H1 (cell line): Measurements from ENCODE around the gene SCARB1. TPM values are rescaled to one million over a fixed set of nuclear protein-coding genes. Genes with fewer than 3 reads are reported as not detected.

ENCODE experiments used
- CTCF ChIA-PET: fragments of 300-600 bp; sonication (Branson Sonifier 250); formaldehyde crosslinking; loops from one replicate; lab custom pipeline; 2021; ENCODE audit not compliant: partially characterized antibody; lab: Charles Lee
- POLR2A ChIA-PET: fragments of 300-600 bp; sonication (Branson Sonifier 250); formaldehyde crosslinking; loops from one replicate; lab custom pipeline; 2021; ENCODE audit warnings: inconsistent platforms; ENCODE audit not compliant: partially characterized antibody; lab: Charles Lee
- DNase-seq, 2 experiments: peaks; one replicate each; pipeline versions ENCODE4 v3.0.0 to v3.0.0-alpha.2; 2010 to 2022; ENCODE audit warnings: low spot score in 2 of 2, low read depth in 1 of 2, mixed read lengths in 1 of 2
- FAIRE-seq: peaks from 2 replicates; lab custom pipeline; 2011; peaks lifted over from hg19 to GRCh38; lab: Jason Lieb, UNC
- H2AFZ ChIP-seq: 2 replicates; pipeline ENCODE4 v1.8.1; 2012; ENCODE audit warnings: low read length, inconsistent platforms
- H2AK5ac ChIP-seq: 2 replicates; pipeline ENCODE4 v1.6.1; 2013; ENCODE audit warnings: low read depth, low read length
- H2BK120ac ChIP-seq: replicated peaks from 2 replicates; pipeline ENCODE3; 2013; ENCODE audit warnings: low read depth, low read length, inconsistent platforms
- H2BK12ac ChIP-seq: 2 replicates; pipeline ENCODE4 v1.6.1; 2013; ENCODE audit warnings: low read depth, low read length
- H2BK15ac ChIP-seq: 2 replicates; pipeline ENCODE4 v1.6.1; 2013; ENCODE audit warnings: low read length
- H2BK20ac ChIP-seq: 2 replicates; pipeline ENCODE4 v1.6.1; 2013; ENCODE audit warnings: low read length
- H2BK5ac ChIP-seq: 2 replicates; pipeline ENCODE4 v1.6.1; 2013; ENCODE audit warnings: low read depth, low read length
- H3K14ac ChIP-seq: 2 replicates; pipeline ENCODE4 v1.6.1; 2013; ENCODE audit warnings: inconsistent platforms; ENCODE audit not compliant: insufficient read length
- H3K18ac ChIP-seq: 2 replicates; pipeline ENCODE4 v1.6.1; 2013; ENCODE audit warnings: low read length; ENCODE audit errors: extremely low read depth
- H3K23ac ChIP-seq: 2 replicates; pipeline ENCODE4 v1.6.1; 2013; ENCODE audit warnings: inconsistent platforms; ENCODE audit not compliant: insufficient read length
- H3K23me2 ChIP-seq: 2 replicates; pipeline ENCODE4 v1.6.1; 2013; ENCODE audit warnings: low read depth, low read length
- H3K27ac ChIP-seq: 2 replicates; pipeline ENCODE4 v1.6.1; 2011; ENCODE audit warnings: low read depth, low read length, inconsistent platforms
- H3K27me3 ChIP-seq, 4 experiments: replicated peaks in 1 of 4; 1 replicate in 1 of 4; 2 replicates in 3 of 4; pipeline versions ENCODE4 v1.6.1 to v1.8.1; 2011 to 2013; ENCODE audit warnings: low read length in 3 of 4, mild to moderate bottlenecking in 3 of 4, inconsistent platforms in 2 of 4, mixed read lengths in 2 of 4, moderate library complexity in 1 of 4; ENCODE audit not compliant: control insufficient read depth in 3 of 4, insufficient read depth in 3 of 4; ENCODE audit errors: extremely low read depth in 1 of 4
- H3K36me3 ChIP-seq, 4 experiments: 2 replicates each; pipeline versions ENCODE4 v1.6.1 to v1.8.1; 2011 to 2013; ENCODE audit warnings: mild to moderate bottlenecking in 4 of 4, low read length in 3 of 4, moderate library complexity in 2 of 4, control low read depth in 1 of 4, inconsistent platforms in 1 of 4; ENCODE audit not compliant: insufficient read depth in 4 of 4, control insufficient read depth in 2 of 4
- H3K4ac ChIP-seq: replicated peaks from 2 replicates; pipeline ENCODE3; 2013; ENCODE audit warnings: low read length, low read depth, mixed read lengths, inconsistent platforms; ENCODE audit not compliant: insufficient read length
- H3K4me1 ChIP-seq, 4 experiments: replicated peaks in 1 of 4; 1 replicate in 1 of 4; 2 replicates in 3 of 4; pipeline versions ENCODE4 v1.6.1 to v1.8.1; 2011 to 2013; ENCODE audit warnings: low read length in 3 of 4, inconsistent platforms in 2 of 4, mixed read lengths in 1 of 4; ENCODE audit not compliant: insufficient read depth in 4 of 4, control insufficient read depth in 3 of 4
- H3K4me2 ChIP-seq, 2 experiments: 2 replicates each; pipeline versions ENCODE4 v1.6.1 to v1.8.1; 2011 to 2013; ENCODE audit warnings: low read depth in 2 of 2, low read length in 2 of 2, control low read depth in 1 of 2, inconsistent platforms in 1 of 2, mild to moderate bottlenecking in 1 of 2; ENCODE audit not compliant: insufficient read depth in 1 of 2
- H3K4me3 ChIP-seq, 4 experiments: fragments of 200-600, 300-600 bp in 1 of 4; sonication (generic), shearing (Covaris generic), sonication (Bioruptor Twin) in 1 of 4; 2 replicates each; pipeline versions ENCODE4 v1.5.1 to v1.8.1; 2011 to 2016; ENCODE audit warnings: low read length in 4 of 4, low read depth in 3 of 4, control low read depth in 2 of 4, inconsistent platforms in 2 of 4, mild to moderate bottlenecking in 2 of 4, mixed read lengths in 1 of 4, moderate library complexity in 1 of 4; ENCODE audit not compliant: insufficient read depth in 2 of 4; ENCODE audit errors: extremely low read depth in 1 of 4
- H3K56ac ChIP-seq: replicated peaks from 2 replicates; pipeline ENCODE3; 2013; ENCODE audit warnings: low read depth, mild to moderate bottlenecking, mixed read lengths, low read length, inconsistent platforms; ENCODE audit not compliant: insufficient read length
- H3K79me1 ChIP-seq: 2 replicates; pipeline ENCODE4 v1.6.1; 2013; ENCODE audit warnings: low read depth, low read length, control low read depth
- H3K79me2 ChIP-seq, 2 experiments: 2 replicates each; pipeline versions ENCODE4 v1.6.1 to v1.8.1; 2012 to 2013; ENCODE audit warnings: low read length in 2 of 2, mild to moderate bottlenecking in 2 of 2, inconsistent platforms in 1 of 2; ENCODE audit not compliant: insufficient read depth in 2 of 2, control insufficient read depth in 1 of 2
- H3K9ac ChIP-seq, 4 experiments: replicated peaks in 1 of 4; 1 replicate in 1 of 4; 2 replicates in 3 of 4; pipeline versions ENCODE4 v1.6.1 to v1.8.1; 2011 to 2013; ENCODE audit warnings: low read depth in 3 of 4, low read length in 3 of 4, control low read depth in 2 of 4, mild to moderate bottlenecking in 2 of 4, moderate library complexity in 2 of 4, inconsistent platforms in 1 of 4; ENCODE audit errors: extremely low read depth in 1 of 4
- H3K9me3 ChIP-seq, 2 experiments: 2 replicates each; pipeline versions ENCODE4 v1.6.1 to v1.8.1; 2012 to 2013; ENCODE audit warnings: mild to moderate bottlenecking in 2 of 2, moderate library complexity in 2 of 2, control low read depth in 1 of 2, inconsistent platforms in 1 of 2, low read depth in 1 of 2, low read length in 1 of 2, mixed read lengths in 1 of 2; ENCODE audit not compliant: insufficient read depth in 2 of 2
- H4K20me1 ChIP-seq, 2 experiments: replicated peaks in 1 of 2; 2 replicates each; pipeline versions ENCODE3 to v1.8.1; 2011 to 2013; ENCODE audit warnings: inconsistent platforms in 2 of 2, low read length in 2 of 2, mild to moderate bottlenecking in 1 of 2; ENCODE audit not compliant: insufficient read depth in 2 of 2, control insufficient read depth in 1 of 2
- H4K5ac ChIP-seq: 2 replicates; pipeline ENCODE4 v1.6.1; 2013; ENCODE audit warnings: low read length, low read depth, mixed read lengths, inconsistent platforms; ENCODE audit not compliant: insufficient read length
- H4K8ac ChIP-seq: 2 replicates; pipeline ENCODE4 v1.8.0; 2013; ENCODE audit warnings: mild to moderate bottlenecking, moderate library complexity, low read length, inconsistent platforms; ENCODE audit not compliant: insufficient read depth; ENCODE audit errors: extremely low read depth
- H4K91ac ChIP-seq: replicated peaks from 2 replicates; pipeline ENCODE3; 2013; ENCODE audit warnings: low read length, mixed read lengths, inconsistent platforms; ENCODE audit not compliant: insufficient read length
- ASH2L ChIP-seq: fragments of 200-600, 300-600 bp; sonication (generic); IDR thresholded peaks from one replicate; pipeline ENCODE4 v1.7.1; 2017; ENCODE audit warnings: low read length
- BCL11A ChIP-seq, 2 experiments: IDR thresholded peaks; one replicate each; pipeline ENCODE4 v1.6.1; 2011; ENCODE audit warnings: low read depth in 2 of 2, low read length in 2 of 2, mild to moderate bottlenecking in 2 of 2
- CBX5 ChIP-seq: fragments of 300-800, 300-1000 bp; sonication (generic); IDR thresholded peaks from 2 replicates; pipeline ENCODE4 v1.7.1; 2016; ENCODE audit warnings: antibody characterized with exemption, low read length, low read depth
- CHD1 ChIP-seq: IDR thresholded peaks from 2 replicates; pipeline ENCODE4 v1.6.1; 2012; ENCODE audit warnings: low read depth, low read length, improper control_type of control experiment
- JUND ChIP-seq: IDR thresholded peaks from 2 replicates; pipeline ENCODE4 v1.6.1; 2011; ENCODE audit warnings: mild to moderate bottlenecking, improper control_type of control experiment, low read length
- NRF1 ChIP-seq: IDR thresholded peaks from 2 replicates; pipeline ENCODE4 v1.6.1; 2011; ENCODE audit warnings: mild to moderate bottlenecking, low read depth, low read length, improper control_type of control experiment
- POLR2A ChIP-seq, 2 experiments: IDR thresholded peaks; 1 replicate in 1 of 2; 2 replicates in 1 of 2; pipeline ENCODE4 v1.6.1; 2011; ENCODE audit warnings: low read depth in 2 of 2, low read length in 2 of 2, mild to moderate bottlenecking in 2 of 2; ENCODE audit errors: control extremely low read depth in 1 of 2
- RFX5 ChIP-seq: IDR thresholded peaks from 2 replicates; pipeline ENCODE4 v1.6.1; 2011; ENCODE audit warnings: low read depth, low read length, improper control_type of control experiment, borderline replicate concordance
- SAP30 ChIP-seq: fragments of 300-600 bp; sonication (generic); IDR thresholded peaks from 2 replicates; pipeline ENCODE4 v1.7.1; 2012; ENCODE audit warnings: low read length, moderate library complexity, mild to moderate bottlenecking, inconsistent platforms; ENCODE audit not compliant: insufficient read depth, insufficient replicate concordance
- TEAD4 ChIP-seq: IDR thresholded peaks from 2 replicates; pipeline ENCODE4 v1.6.1; 2012; ENCODE audit warnings: low read depth, low read length, inconsistent platforms, mixed read lengths
- WGBS, 2 experiments: shearing (Covaris generic) in 1 of 2; methylation state at CpG; one replicate each; pipeline versions ENCODE4 v1.1.6 to v1.1.7; 2013 to 2015; ENCODE audit warnings: low lambda C conversion rate in 2 of 2, mixed read lengths in 2 of 2, inconsistent platforms in 1 of 2, low coverage in 1 of 2, missing lambda C conversion rate in 1 of 2; ENCODE audit not compliant: insufficient replicate concordance in 2 of 2, insufficient coverage in 1 of 2, insufficient read length in 1 of 2; ENCODE audit errors: extremely low coverage in 1 of 2, missing lambda C conversion rate in 1 of 2; 5-methylcytosine and 5-hydroxymethylcytosine counted together
- polyA plus RNA-seq, 7 experiments: library from polyadenylated mRNA; depleted of rRNA in 3 of 7; stranded (reverse) in 5 of 7; unstranded in 2 of 7; fragments of >200 nt in 5 of 7; fragments of 200-250 nt in 2 of 7; gene quantifications; 1 replicate in 5 of 7; 2 replicates in 1 of 7; 4 replicates in 1 of 7; pipeline versions ENCODE4 v1.2.1 to v1.2.3, GENCODE V29; 2011 to 2013; ENCODE audit warnings: missing spikeins in 2 of 7, mixed read lengths in 2 of 7
- total RNA-seq: library from RNA; stranded (reverse); fragmentation: NEBNext Ultra II Directional; extraction: Animal tissue kit (Norgen Biotek cat#: 25700); gene quantifications from 2 replicates; pipeline ENCODE4 v1.2.1, GENCODE V29; 2021
- TF ChIP-seq, protein P1 (sequence below): IDR thresholded peaks from 2 replicates; pipeline ENCODE4 v1.6.1; 2012; ENCODE audit warnings: low read length, inconsistent platforms
- TF ChIP-seq, protein P2 (sequence below): IDR thresholded peaks from 2 replicates; pipeline ENCODE4 v1.6.1; 2012; ENCODE audit warnings: inconsistent platforms

Gene SCARB1
- total and polyA plus RNA-seq, 2 of the 8 experiments (the other 6 are each of a cell fraction or from before 2014, with no cell fraction given) = 45.3 to 57.1 TPM

DNA sequence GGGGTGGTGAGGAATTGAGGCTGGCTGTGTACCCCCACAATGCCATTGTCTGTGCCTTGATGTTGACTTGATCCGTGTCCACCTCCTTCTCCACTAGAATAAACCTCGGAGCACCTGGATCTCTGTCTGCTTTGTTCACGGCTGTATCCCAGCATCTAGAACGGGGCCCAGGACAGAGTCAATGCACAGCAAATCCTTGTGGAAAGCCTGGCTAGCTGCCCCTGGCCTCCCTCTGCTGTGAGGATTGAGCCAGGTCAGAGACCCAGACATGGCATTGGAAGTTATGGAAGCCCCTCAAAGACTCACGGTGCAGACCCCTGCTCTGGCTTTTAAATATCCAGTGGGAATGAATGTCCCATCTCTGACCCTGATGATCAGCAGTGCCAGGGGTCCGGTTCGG, 109.2 kb downstream of the SCARB1 start:
- DNase-seq (no peak), FAIRE-seq (no peak)
- no peak overlapping the region for H3K56ac ChIP-seq
- no peak overlapping the region for H4K8ac ChIP-seq
- ChIA-PET POLR2A (interaction anchor here (1.0 to 1.1 kb wide), 2 partner anchors 22 to 320 kb away, joined by 3 read pairs; no protein-coding TSS in a partner anchor), CTCF (interaction anchor here (0.7 to 10.9 kb wide), 5 partner anchors 10 to 187 kb away, joined by 3 to 146 read pairs (median 4); partner anchors contain the start of gene NCOR2)
- H3K4ac ChIP-seq = peak overlapping the region; percentile 4
- H3K4me1 ChIP-seq = peaks cover 0 to 16% (median 11%) of the 10 kb centered on the region in 4 experiments; a peak in 6 of 7 replicates
- H3K36me3 ChIP-seq = no peaks in the 10 kb centered on the region
- H3K23ac ChIP-seq = no peak overlapping the region
- H4K5ac ChIP-seq = no peak overlapping the region
- H3K79me2 ChIP-seq = no peaks in the 10 kb centered on the region
- H2BK12ac ChIP-seq = peak overlapping the region; percentile 96; the same call in 1 of the 2 replicates
- peak overlapping the region; percentile 89; the same call in 1 of the 2 replicates for H2BK20ac ChIP-seq
- 0 out of 2 replicates have a peak overlapping the region, but pooled peaks have one; percentile 71 for H2AK5ac ChIP-seq
- peak overlapping the region; percentile 90; the same call in 1 of the 2 replicates for H2BK15ac ChIP-seq
- no peak overlapping the region for H3K4me3 ChIP-seq
- H3K18ac ChIP-seq = peak overlapping the region; percentile 13; the same call in 1 of the 2 replicates
- H3K9me3 ChIP-seq = peaks cover 2 to 5% of the 10 kb centered on the region in 2 experiments; a peak in 2 of 4 replicates
- WGBS, 2 experiments = 90% methylated on average over 7 of the region's 7 CpGs; no CpG with 5 or more reads in 1 of the 2 experiments
- H3K14ac ChIP-seq = no peak overlapping the region
- peak overlapping the region; percentile 27; the same call in 1 of the 2 replicates for H2BK5ac ChIP-seq
- H2AFZ ChIP-seq = no peak overlapping the region
- H3K9ac ChIP-seq = no peak overlapping the region
- 0 out of 4 replicates have a peak overlapping the region, but pooled peaks of 1 of the 2 experiments have one; percentile 9 for H3K4me2 ChIP-seq
- peak overlapping the region; percentile 30 for H2BK120ac ChIP-seq
- no peaks in the 10 kb centered on the region for H4K20me1 ChIP-seq
- no peaks in the 10 kb centered on the region for H3K79me1 ChIP-seq
- no peak overlapping the region for H3K27ac ChIP-seq
- H3K27me3 ChIP-seq = peaks cover 0 to 2% (median 0%) of the 10 kb centered on the region in 4 experiments; a peak in 2 of 7 replicates
- peak overlapping the region; percentile 82 for H4K91ac ChIP-seq
- no peaks in the 10 kb centered on the region for H3K23me2 ChIP-seq
- TF ChIP-seq ASH2L = no peak
- no peak for TF ChIP-seq RFX5
- no peak for TF ChIP-seq JUND
- no peak for TF ChIP-seq SAP30
- TF ChIP-seq, protein P1, sequence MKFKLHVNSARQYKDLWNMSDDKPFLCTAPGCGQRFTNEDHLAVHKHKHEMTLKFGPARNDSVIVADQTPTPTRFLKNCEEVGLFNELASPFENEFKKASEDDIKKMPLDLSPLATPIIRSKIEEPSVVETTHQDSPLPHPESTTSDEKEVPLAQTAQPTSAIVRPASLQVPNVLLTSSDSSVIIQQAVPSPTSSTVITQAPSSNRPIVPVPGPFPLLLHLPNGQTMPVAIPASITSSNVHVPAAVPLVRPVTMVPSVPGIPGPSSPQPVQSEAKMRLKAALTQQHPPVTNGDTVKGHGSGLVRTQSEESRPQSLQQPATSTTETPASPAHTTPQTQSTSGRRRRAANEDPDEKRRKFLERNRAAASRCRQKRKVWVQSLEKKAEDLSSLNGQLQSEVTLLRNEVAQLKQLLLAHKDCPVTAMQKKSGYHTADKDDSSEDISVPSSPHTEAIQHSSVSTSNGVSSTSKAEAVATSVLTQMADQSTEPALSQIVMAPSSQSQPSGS = no peak
- no peak for TF ChIP-seq CHD1
- TF ChIP-seq, protein P2, sequence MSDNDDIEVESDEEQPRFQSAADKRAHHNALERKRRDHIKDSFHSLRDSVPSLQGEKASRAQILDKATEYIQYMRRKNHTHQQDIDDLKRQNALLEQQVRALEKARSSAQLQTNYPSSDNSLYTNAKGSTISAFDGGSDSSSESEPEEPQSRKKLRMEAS = no peak
- TF ChIP-seq TEAD4 = no peak
- no peak for TF ChIP-seq BCL11A (IDR thresholded peaks at IDR 0.05; ENCODE audit: low read depth in 2 of 2, low read length in 2 of 2)
- TF ChIP-seq NRF1 = no peak
- no peak for TF ChIP-seq POLR2A (IDR thresholded peaks at IDR 0.05; ENCODE audit: control extremely low read depth in 1 of 2, low read depth in 2 of 2, low read length in 2 of 2)
- TF ChIP-seq CBX5 = no peak
